Measurements from ENCODE around the gene TUSC2. TPM values are rescaled to one million over a fixed set of nuclear protein-coding genes. Genes with fewer than 3 reads are reported as not detected.

TUSC2 gene
- total and polyA plus RNA-seq, 10 of the 15 experiments (the other 5 are each of a cell fraction or from before 2014, with no cell fraction given) = 4.0 to 73.8 (median 34.3) TPM

- TF ChIP-seq MLLT1 (IDR thresholded peaks at IDR 0.05) (peak; percentile 88), USF2 (IDR thresholded peaks at IDR 0.05; ENCODE audit: borderline replicate concordance, low read depth, low read length) (no peak), FOXK2 (IDR thresholded peaks at IDR 0.05) (peak; percentile 99), BMI1 (IDR thresholded peaks at IDR 0.05; ENCODE audit: borderline replicate concordance) (no peak), RBBP5 (conservative IDR thresholded peaks at IDR 0.05) (no peak), NRF1 (conservative IDR thresholded peaks at IDR 0.05; ENCODE audit: low read depth, low read length) (no peak), JUNB (IDR thresholded peaks at IDR 0.05) (no peak), BHLHE40 (IDR thresholded peaks at IDR 0.05; ENCODE audit: borderline replicate concordance in 1 of 2, low read depth in 2 of 2, low read length in 1 of 2) (peak; percentile 97 to 99), CEBPZ (IDR thresholded peaks at IDR 0.05; ENCODE audit: low read depth, low read length) (no peak), KAT2A (conservative IDR thresholded peaks at IDR 0.05; ENCODE audit: control insufficient read depth, low read depth, low read length) (no peak), SMARCA5 (IDR thresholded peaks at IDR 0.05) (peak; percentile 71; the same call in 1 of the 2 replicates), FOS (IDR thresholded peaks at IDR 0.05; ENCODE audit: borderline replicate concordance, extremely low read depth, insufficient read length) (no peak), POLR2A (IDR thresholded peaks at IDR 0.05; ENCODE audit: low read depth, low read length) (peak; percentile 56; the same call in 1 of the 2 replicates), CHD2 (IDR thresholded peaks at IDR 0.05; ENCODE audit: borderline replicate concordance, low read depth, low read length) (peak; percentile 46), SIX5 (IDR thresholded peaks at IDR 0.05; ENCODE audit: low read depth, low read length, severe bottlenecking) (no peak), ZSCAN29 (IDR thresholded peaks at IDR 0.05) (no peak), ZNF207 (IDR thresholded peaks at IDR 0.05; ENCODE audit: borderline replicate concordance) (peak; percentile 99), WRNIP1 (IDR thresholded peaks at IDR 0.05; ENCODE audit: borderline replicate concordance, low read depth, low read length) (no peak), MTA2 (IDR thresholded peaks at IDR 0.05; ENCODE audit: low read depth) (no peak), NBN (IDR thresholded peaks at IDR 0.05) (peak; percentile 95), POLR2AphosphoS5 (IDR thresholded peaks at IDR 0.05; ENCODE audit: low read length) (0 out of 2 replicates have a peak, but pooled peaks have one; percentile 38), PRDM15 (CRISPR knock-in tag; IDR thresholded peaks at IDR 0.05) (no peak)
Measured at GRCh38 chr3:50321336-50322114, 6.5 kb downstream of the TUSC2 start (continued).
